Measurements from ENCODE around the gene NDUFAF4. TPM values are rescaled to one million over a fixed set of nuclear protein-coding genes. Genes with fewer than 3 reads are reported as not detected.

NDUFAF4 gene
- total and polyA plus RNA-seq, 2 of the 8 experiments (the other 6 are each of a cell fraction or from before 2014, with no cell fraction given): 21.9 to 84.4 TPM

DNA sequence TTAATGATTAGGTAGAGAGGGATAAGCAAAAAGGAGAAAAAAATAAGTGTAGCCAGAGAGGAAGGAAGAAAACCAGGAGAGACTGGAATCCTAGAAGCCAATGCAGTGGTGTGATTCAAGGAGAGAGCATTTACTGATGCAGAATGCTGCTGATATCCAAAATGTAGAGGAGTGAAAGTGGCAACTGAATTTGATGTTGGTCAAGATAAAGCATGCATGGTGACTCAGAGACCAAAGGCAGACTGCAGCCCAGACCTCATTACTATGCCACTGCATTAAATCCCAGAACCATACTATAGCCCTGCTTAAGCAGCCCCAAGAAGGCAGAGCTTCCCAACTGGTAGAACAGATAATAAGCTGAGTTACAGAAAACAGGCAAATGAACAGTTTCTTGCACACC is 42.6 kb upstream of the NDUFAF4 start:
- ChIA-PET POLR2A (ENCODE audit: partially characterized antibody) (interaction anchor here (1.6 kb wide), 1 partner anchor 16 kb away, joined by 4 read pairs; the partner anchor contains the start of gene KLHL32), CTCF (ENCODE audit: partially characterized antibody) (interaction anchor here (1.2 kb wide), 1 partner anchor 34 kb away, joined by 3 read pairs; no protein-coding TSS in a partner anchor)
- no peak overlapping the region for H2BK5ac ChIP-seq (ENCODE audit: low read depth, low read length)
- H3K79me1 ChIP-seq (ENCODE audit: low read depth, low read length): no peaks in the 10 kb centered on the region
- no peak overlapping the region for H3K4me3 ChIP-seq (ENCODE audit: extremely low read depth in 1 of 4, insufficient read depth in 2 of 4, low read depth in 3 of 4, low read length in 4 of 4)
- no peak overlapping the region for H4K91ac ChIP-seq (replicated peaks; ENCODE audit: insufficient read length, low read length)
- H3K4me1 ChIP-seq (replicated peaks in 1 of 4; ENCODE audit: control insufficient read depth in 3 of 4, insufficient read depth in 4 of 4, low read length in 3 of 4): peaks cover 0 to 3% (median 0%) of the 10 kb centered on the region in 4 experiments; a peak in 2 of 7 replicates
- H3K4me2 ChIP-seq (ENCODE audit: insufficient read depth in 1 of 2, low read depth in 2 of 2, low read length in 2 of 2): no peak overlapping the region
- H3K79me2 ChIP-seq (ENCODE audit: control insufficient read depth in 1 of 2, insufficient read depth in 2 of 2, low read length in 2 of 2): no peaks in the 10 kb centered on the region
- H3K18ac ChIP-seq (ENCODE audit: extremely low read depth, low read length): no peak overlapping the region
- H2BK120ac ChIP-seq (replicated peaks; ENCODE audit: low read depth, low read length): no peak overlapping the region
- no peak overlapping the region for H4K5ac ChIP-seq (ENCODE audit: insufficient read length, low read depth, low read length)
- H3K23ac ChIP-seq (ENCODE audit: insufficient read length): no peak overlapping the region
- H3K56ac ChIP-seq (replicated peaks; ENCODE audit: insufficient read length, low read depth, low read length): no peak overlapping the region
- no peak for TF ChIP-seq POLR2A (IDR thresholded peaks at IDR 0.05; ENCODE audit: control extremely low read depth in 1 of 2, low read depth in 2 of 2, low read length in 2 of 2)
- TF ChIP-seq NANOG (IDR thresholded peaks at IDR 0.05; ENCODE audit: insufficient read depth, low read depth, low read length, poor library complexity, severe bottlenecking): no peak
- TF ChIP-seq POU5F1 (IDR thresholded peaks at IDR 0.05; ENCODE audit: low read depth, low read length): no peak
- TF ChIP-seq, protein P1, sequence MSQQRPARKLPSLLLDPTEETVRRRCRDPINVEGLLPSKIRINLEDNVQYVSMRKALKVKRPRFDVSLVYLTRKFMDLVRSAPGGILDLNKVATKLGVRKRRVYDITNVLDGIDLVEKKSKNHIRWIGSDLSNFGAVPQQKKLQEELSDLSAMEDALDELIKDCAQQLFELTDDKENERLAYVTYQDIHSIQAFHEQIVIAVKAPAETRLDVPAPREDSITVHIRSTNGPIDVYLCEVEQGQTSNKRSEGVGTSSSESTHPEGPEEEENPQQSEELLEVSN (IDR thresholded peaks at IDR 0.05): no peak
- no peak for TF ChIP-seq CTBP2 (IDR thresholded peaks at IDR 0.05; ENCODE audit: borderline replicate concordance, insufficient read depth, insufficient read length, low read length)
- TF ChIP-seq SP4 (IDR thresholded peaks at IDR 0.05; ENCODE audit: low read length): no peak
- TF ChIP-seq EGR1 (IDR thresholded peaks at IDR 0.05; ENCODE audit: borderline replicate concordance, low read depth, low read length): no peak
- no peak for TF ChIP-seq RAD21 (IDR thresholded peaks at IDR 0.05 in 1 of 2, conservative IDR thresholded peaks at IDR 0.05 in 1 of 2; ENCODE audit: low read depth in 2 of 2, low read length in 2 of 2)
- no peak for TF ChIP-seq HDAC2 (IDR thresholded peaks at IDR 0.05; ENCODE audit: borderline replicate concordance in 1 of 2, low read depth in 2 of 2, low read length in 2 of 2)
- no peak for TF ChIP-seq SP2 (IDR thresholded peaks at IDR 0.05; ENCODE audit: low read length)
- TF ChIP-seq TAF1 (IDR thresholded peaks at IDR 0.05; ENCODE audit: low read depth, low read length): no peak
- no peak overlapping the region for H3K14ac ChIP-seq (ENCODE audit: insufficient read length)
- no peak overlapping the region for H3K27ac ChIP-seq (ENCODE audit: low read depth, low read length)
- no peaks in the 10 kb centered on the region for H3K36me3 ChIP-seq (ENCODE audit: control insufficient read depth in 2 of 4, insufficient read depth in 4 of 4, low read length in 3 of 4)
- DNase-seq (ENCODE audit: low read depth in 1 of 2, low spot score in 2 of 2) (no peak), FAIRE-seq (no peak)
- H3K4ac ChIP-seq (replicated peaks; ENCODE audit: insufficient read length, low read depth, low read length): no peak overlapping the region
- H4K20me1 ChIP-seq (replicated peaks in 1 of 2; ENCODE audit: control insufficient read depth in 1 of 2, insufficient read depth in 2 of 2, low read length in 2 of 2): no peaks in the 10 kb centered on the region
- H3K27me3 ChIP-seq (replicated peaks in 1 of 4; ENCODE audit: control insufficient read depth in 3 of 4, extremely low read depth in 1 of 4, insufficient read depth in 3 of 4, low read length in 3 of 4): no peaks in the 10 kb centered on the region
- H3K9me3 ChIP-seq (ENCODE audit: insufficient read depth in 2 of 2, low read depth in 1 of 2, low read length in 1 of 2): no peaks in the 10 kb centered on the region
- H2BK12ac ChIP-seq (ENCODE audit: low read depth, low read length): no peak overlapping the region
- H4K8ac ChIP-seq (ENCODE audit: extremely low read depth, insufficient read depth, low read length): no peak overlapping the region
- H2AFZ ChIP-seq (ENCODE audit: low read length): no peak overlapping the region
- no peak overlapping the region for H2BK15ac ChIP-seq (ENCODE audit: low read length)
- no peaks in the 10 kb centered on the region; the same call in 1 of the 2 replicates for H3K23me2 ChIP-seq (ENCODE audit: low read depth, low read length)
- H3K9ac ChIP-seq (replicated peaks in 1 of 4; ENCODE audit: extremely low read depth in 1 of 4, low read depth in 3 of 4, low read length in 3 of 4): no peak overlapping the region
- H2BK20ac ChIP-seq (ENCODE audit: low read length): no peak overlapping the region
- H2AK5ac ChIP-seq (ENCODE audit: low read depth, low read length): no peak overlapping the region

Measured in H1 (cell line).